K562 (cell line): ENCODE data around the gene ZNF83.
"Not testable (repeated sequence)": the region's sequence is repeated elsewhere in the genome, so short reads cannot be mapped to it uniquely, and the experiment has no call there.

ENCODE experiments used
- ADNP ChIP-seq: fragments of 200-800 bp; sonication (Bioruptor generic); IDR thresholded peaks from 2 replicates; pipeline ENCODE4 v1.6.1; 2016; ENCODE audit warnings: missing genetic modification characterization, missing compliant biosample characterization
- ARID3B ChIP-seq: fragments of 250-450 bp; sonication (Bioruptor Pico); IDR thresholded peaks from 2 replicates; pipeline ENCODE4 v1.4.0; 2020; ENCODE audit warnings: borderline replicate concordance
- ELF2 ChIP-seq: fragments of 250-450 bp; sonication (Bioruptor Pico); IDR thresholded peaks from 2 replicates; pipeline ENCODE4 v1.5.0; 2021; ENCODE audit warnings: mild to moderate bottlenecking
- KDM1A ChIP-seq, 2 experiments: fragments of 450-650 bp; IDR thresholded peaks; 2 replicates each; pipeline ENCODE4 v1.6.1; 2016; ENCODE audit warnings: mild to moderate bottlenecking in 2 of 2
- KDM4B ChIP-seq, 2 experiments: fragments of 450-650 bp in 1 of 2; sonication (generic) in 1 of 2; IDR thresholded peaks; 2 replicates each; pipeline ENCODE4 v1.6.1; 2016 to 2017; ENCODE audit warnings: borderline replicate concordance in 2 of 2, antibody characterized with exemption in 1 of 2, low read depth in 1 of 2, mild to moderate bottlenecking in 1 of 2
- KDM5B ChIP-seq: fragments of 200-600 bp; sonication (generic); IDR thresholded peaks from 2 replicates; pipeline ENCODE4 v1.6.1; 2012; ENCODE audit warnings: low read depth, mild to moderate bottlenecking, moderate library complexity, low read length, control low read depth, inconsistent platforms; ENCODE audit not compliant: insufficient replicate concordance
- MAX ChIP-seq: sonication (generic); formaldehyde crosslinking; IDR thresholded peaks from 2 replicates; pipeline ENCODE4 v1.9.0; 2022; ENCODE audit warnings: mild to moderate bottlenecking, missing genetic modification reagents
- POLR2AphosphoS5 ChIP-seq: IDR thresholded peaks from 2 replicates; pipeline ENCODE4 v1.6.1; 2011; ENCODE audit warnings: mild to moderate bottlenecking, low read depth, low read length, moderate library complexity; ENCODE audit not compliant: control insufficient read depth, insufficient read depth
- SIX5 ChIP-seq, 2 experiments: IDR thresholded peaks; 2 replicates each; pipeline ENCODE4 v1.6.1; 2011; ENCODE audit warnings: low read length in 2 of 2, borderline replicate concordance in 1 of 2, low read depth in 1 of 2, mild to moderate bottlenecking in 1 of 2, moderate library complexity in 1 of 2; ENCODE audit not compliant: insufficient read depth in 1 of 2
- THAP12 ChIP-seq: fragments of 250-450 bp; sonication (Bioruptor Pico); IDR thresholded peaks from 2 replicates; pipeline ENCODE4 v1.9.0; 2021; ENCODE audit warnings: mild to moderate bottlenecking, inconsistent platforms
- ZBTB7A ChIP-seq: IDR thresholded peaks from 2 replicates; pipeline ENCODE4 v1.6.1; 2011; ENCODE audit warnings: low read depth, mild to moderate bottlenecking, low read length, moderate library complexity, borderline replicate concordance; ENCODE audit not compliant: control insufficient read depth
- ZNF217 ChIP-seq: sonication (generic); formaldehyde crosslinking; IDR thresholded peaks from 2 replicates; pipeline ENCODE4 v1.8.0; 2022; ENCODE audit warnings: mild to moderate bottlenecking, missing genetic modification reagents
- ZNF274 ChIP-seq: IDR thresholded peaks from 2 replicates; pipeline ENCODE4 v1.6.1; 2011; ENCODE audit warnings: low read depth, mild to moderate bottlenecking, low read length, moderate library complexity, borderline replicate concordance
- ZNF766 ChIP-seq: fragments of 200-800 bp; sonication (Bioruptor generic); conservative IDR thresholded peaks from 2 replicates; pipeline ENCODE4 v1.6.1; 2016; ENCODE audit warnings: missing genetic modification characterization, missing compliant biosample characterization

GRCh38 chr19:52569638-52569999 is 68.5 kb downstream of the ZNF83 start:
- not testable (repeated sequence) for TF ChIP-seq POLR2AphosphoS5; ELF2 (CRISPR knock-in tag); ZNF217 (CRISPR knock-in tag); MAX (CRISPR knock-in tag); ZBTB7A; ZNF274; SIX5 (IDR thresholded peaks at IDR 0.05; ENCODE audit: borderline replicate concordance in 1 of 2, insufficient read depth in 1 of 2, low read depth in 1 of 2, low read length in 2 of 2); KDM4B (IDR thresholded peaks at IDR 0.05; ENCODE audit: borderline replicate concordance in 2 of 2, low read depth in 1 of 2); ZNF766 (CRISPR knock-in tag); KDM1A (IDR thresholded peaks at IDR 0.05); ADNP (tag); ARID3B (CRISPR knock-in tag); THAP12 (CRISPR knock-in tag); KDM5B
